T-helper 2 cell treated with Interferon-gamma antibody and Interleukin-4, amounts not matched to agents 5 μg/mL and 100 μg/mL, for 36 hours (primary cell): ENCODE results near the gene OR10A6.

Source experiments
- DNase-seq: peaks from one replicate; pipeline ENCODE4 v3.0.0; 2021; ENCODE audit warnings: low spot score
- H3K27ac Mint-ChIP-seq: one replicate; pipeline ENCODE4 v1.8.0; 2021; ENCODE audit warnings: mild to moderate bottlenecking, mixed read lengths
- H3K27me3 Mint-ChIP-seq: one replicate; pipeline ENCODE4 v1.8.0; 2021; ENCODE audit warnings: low read depth, mixed read lengths
- H3K36me3 Mint-ChIP-seq: one replicate; pipeline ENCODE4 v1.8.0; 2021; ENCODE audit warnings: low read depth, mixed read lengths
- H3K4me1 Mint-ChIP-seq: one replicate; pipeline ENCODE4 v1.8.0; 2021; ENCODE audit warnings: low read depth, mixed read lengths
- H3K4me3 Mint-ChIP-seq: one replicate; pipeline ENCODE4 v1.8.0; 2022; ENCODE audit warnings: mild to moderate bottlenecking, moderate library complexity, mixed read lengths
- H3K9me3 Mint-ChIP-seq: one replicate; pipeline ENCODE4 v1.8.0; 2021; ENCODE audit warnings: mixed read lengths

OR10A6 gene

GRCh38 chr11:7944123-7944522 lies 13.1 kb upstream of the OR10A6 start:
- Mint-ChIP-seq H3K4me1 (no peaks in the 10 kb centered on the region), H3K9me3 (peaks cover 17% of the 10 kb centered on the region), H3K36me3 (no peaks in the 10 kb centered on the region), H3K27ac (no peak overlapping the region), H3K27me3 (peaks cover 3% of the 10 kb centered on the region), H3K4me3 (no peak overlapping the region)
- DNase-seq: no peak

DNA sequence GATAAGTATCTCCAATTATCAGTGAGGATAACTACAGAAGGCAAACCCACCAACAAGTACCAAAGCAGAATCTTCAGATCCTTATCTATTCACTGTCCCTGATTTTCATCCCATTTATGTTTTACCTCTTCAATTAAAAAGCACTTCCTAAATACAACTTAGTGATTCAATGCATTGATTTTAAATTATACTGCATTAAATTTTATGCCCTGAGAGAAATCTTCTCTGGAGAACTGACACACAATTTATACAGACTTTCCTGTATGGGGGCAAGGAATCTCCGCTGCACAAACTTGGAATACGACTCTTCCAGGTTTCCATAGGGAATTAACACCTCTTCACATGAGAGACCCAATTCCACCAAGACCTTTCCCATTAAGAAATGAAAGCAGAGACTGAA lies 10.5 kb upstream of the OR10A6 start, which contains the start of gene OR10A3:
Gene OR10A3, minus strand, starts transcription at position 101 of the 400 bp plus-strand sequence. CDS start 2,188 bp downstream, outside the sequence.
- H3K27ac Mint-ChIP-seq: no peak within 1 kb of the TSS
- H3K36me3 Mint-ChIP-seq: no peaks in the 10 kb centered on the region
- H3K4me1 Mint-ChIP-seq: no peaks in the 10 kb centered on the region
- no peak within 1 kb of the TSS for H3K4me3 Mint-ChIP-seq
- DNase-seq: no peak
- peaks cover 17% of the 10 kb centered on the region for H3K9me3 Mint-ChIP-seq
- no peaks in the 10 kb centered on the region for H3K27me3 Mint-ChIP-seq

GRCh38 chr11:7941146-7941545 lies 10.1 kb upstream of the OR10A6 start:
- H3K27me3 Mint-ChIP-seq: no peaks in the 10 kb centered on the region
- peaks cover 17% of the 10 kb centered on the region for H3K9me3 Mint-ChIP-seq
- H3K27ac Mint-ChIP-seq: no peak overlapping the region
- no peaks in the 10 kb centered on the region for H3K36me3 Mint-ChIP-seq
- DNase-seq: no peak
- no peak overlapping the region for H3K4me3 Mint-ChIP-seq
- no peaks in the 10 kb centered on the region for H3K4me1 Mint-ChIP-seq

GRCh38 chr11:7936615-7937014 lies 5.5 kb upstream of the OR10A6 start:
- Mint-ChIP-seq H3K9me3 (no peaks in the 10 kb centered on the region), H3K27me3 (no peaks in the 10 kb centered on the region), H3K27ac (no peak overlapping the region), H3K4me3 (no peak overlapping the region), H3K36me3 (no peaks in the 10 kb centered on the region), H3K4me1 (no peaks in the 10 kb centered on the region)
- DNase-seq: no peak

GRCh38 chr11:7927635-7928034 lies 3.4 kb downstream of the OR10A6 start:
- no peaks in the 10 kb centered on the region for H3K27me3 Mint-ChIP-seq
- H3K9me3 Mint-ChIP-seq: no peaks in the 10 kb centered on the region
- no peak for DNase-seq
- no peaks in the 10 kb centered on the region for H3K36me3 Mint-ChIP-seq
- no peak overlapping the region for H3K27ac Mint-ChIP-seq
- H3K4me1 Mint-ChIP-seq: no peaks in the 10 kb centered on the region
- H3K4me3 Mint-ChIP-seq: no peak overlapping the region

- H3K27ac Mint-ChIP-seq: no peak overlapping the region
- H3K9me3 Mint-ChIP-seq: no peaks in the 10 kb centered on the region
Observed at GRCh38 chr11:7924536-7924935, 6.5 kb downstream of the OR10A6 start.

DNA sequence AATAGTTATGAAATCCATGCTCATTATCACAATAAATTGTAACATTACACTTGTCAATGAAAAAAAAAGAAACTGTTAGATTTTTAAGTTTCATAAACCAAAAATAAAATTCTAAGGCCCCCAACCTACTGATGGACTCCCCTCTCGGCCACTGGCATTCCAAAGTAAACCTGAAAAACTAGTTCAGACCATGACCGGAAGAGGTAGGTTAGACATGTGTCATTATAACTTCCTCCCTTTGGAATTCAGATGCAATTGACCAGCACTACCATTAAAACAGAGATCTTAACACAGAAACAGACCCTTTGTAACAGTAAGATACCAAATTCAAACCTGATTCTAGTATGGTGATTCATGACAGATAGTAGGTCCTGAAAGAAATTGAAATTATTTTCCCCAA lies 12.9 kb downstream of the OR10A6 start:
- no peaks in the 10 kb centered on the region for H3K4me1 Mint-ChIP-seq
- no peaks in the 10 kb centered on the region for H3K36me3 Mint-ChIP-seq
- H3K27me3 Mint-ChIP-seq: no peaks in the 10 kb centered on the region
- no peak overlapping the region for H3K4me3 Mint-ChIP-seq
- H3K9me3 Mint-ChIP-seq: no peaks in the 10 kb centered on the region
- H3K27ac Mint-ChIP-seq: no peak overlapping the region
- DNase-seq: no peak

More at GRCh38 chr11:7924536-7924935, 6.5 kb downstream of the OR10A6 start:
- Mint-ChIP-seq H3K4me3 (no peak overlapping the region), H3K36me3 (no peaks in the 10 kb centered on the region), H3K27me3 (no peaks in the 10 kb centered on the region), H3K4me1 (no peaks in the 10 kb centered on the region)
- DNase-seq: no peak

GRCh38 chr11:7911011-7911410 lies 20.1 kb downstream of the OR10A6 start:
- Mint-ChIP-seq H3K27ac (no peak overlapping the region), H3K4me1 (no peaks in the 10 kb centered on the region), H3K27me3 (peaks cover 7% of the 10 kb centered on the region), H3K36me3 (no peaks in the 10 kb centered on the region), H3K9me3 (no peaks in the 10 kb centered on the region), H3K4me3 (no peak overlapping the region)
- no peak for DNase-seq

GRCh38 chr11:7910286-7910788 lies 20.7 kb downstream of the OR10A6 start:
- Mint-ChIP-seq H3K9me3 (no peaks in the 10 kb centered on the region), H3K36me3 (no peaks in the 10 kb centered on the region), H3K4me3 (no peak overlapping the region), H3K27me3 (peaks cover 10% of the 10 kb centered on the region), H3K4me1 (no peaks in the 10 kb centered on the region), H3K27ac (no peak overlapping the region)
- DNase-seq: no peak

- no peak for DNase-seq
- Mint-ChIP-seq H3K27me3 (peaks cover 10% of the 10 kb centered on the region), H3K9me3 (no peaks in the 10 kb centered on the region), H3K36me3 (no peaks in the 10 kb centered on the region), H3K4me1 (no peaks in the 10 kb centered on the region), H3K4me3 (no peak overlapping the region), H3K27ac (no peak overlapping the region)
Observed at GRCh38 chr11:7909585-7910285, 21.3 kb downstream of the OR10A6 start.

DNA sequence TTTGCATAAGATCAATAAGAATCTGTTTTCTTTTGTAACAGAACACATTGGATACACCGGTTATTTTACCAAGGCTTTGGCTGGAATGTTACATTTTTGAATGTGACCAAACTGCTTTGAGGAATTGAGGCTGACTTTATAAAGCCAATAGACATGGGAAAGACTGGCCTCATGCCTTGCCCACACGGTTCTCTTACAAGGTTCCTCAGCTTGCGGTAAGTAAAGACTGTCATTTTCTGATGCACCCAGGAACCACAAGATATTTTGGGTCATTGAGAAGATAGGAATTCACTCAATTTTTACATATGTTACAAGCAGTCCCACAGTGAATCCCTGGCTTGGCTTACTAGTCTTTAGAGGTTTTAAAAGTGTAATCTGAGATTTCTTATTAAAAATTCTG lies 23.9 kb downstream of the OR10A6 start:
- no peaks in the 10 kb centered on the region for H3K36me3 Mint-ChIP-seq
- H3K9me3 Mint-ChIP-seq: no peaks in the 10 kb centered on the region
- H3K27ac Mint-ChIP-seq: no peak overlapping the region
- H3K4me1 Mint-ChIP-seq: no peaks in the 10 kb centered on the region
- H3K27me3 Mint-ChIP-seq: peaks cover 10% of the 10 kb centered on the region
- DNase-seq: no peak
- no peak overlapping the region for H3K4me3 Mint-ChIP-seq

DNA sequence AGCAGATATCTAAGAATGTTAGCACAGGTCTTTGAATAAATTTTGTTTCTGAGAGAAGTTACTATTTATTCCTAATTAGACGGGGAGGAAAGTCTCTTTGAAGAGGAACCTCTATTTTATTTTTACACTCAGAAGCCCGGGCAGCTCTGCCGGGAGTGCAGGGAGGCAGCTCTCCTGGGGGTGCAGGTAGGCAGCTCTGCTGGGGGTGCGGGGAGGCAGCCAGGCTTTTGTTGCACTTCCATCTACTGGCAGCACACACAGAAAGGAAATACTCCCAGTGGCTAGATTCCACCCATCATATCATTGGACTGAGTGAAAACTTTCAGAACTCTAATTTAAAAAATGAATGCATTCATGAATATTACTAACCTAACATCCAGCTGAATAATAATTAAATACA lies 24.6 kb downstream of the OR10A6 start:
- DNase-seq: no peak
- H3K27me3 Mint-ChIP-seq: peaks cover 13% of the 10 kb centered on the region
- no peak overlapping the region for H3K4me3 Mint-ChIP-seq
- H3K9me3 Mint-ChIP-seq: no peaks in the 10 kb centered on the region
- no peaks in the 10 kb centered on the region for H3K36me3 Mint-ChIP-seq
- no peak overlapping the region for H3K27ac Mint-ChIP-seq
- H3K4me1 Mint-ChIP-seq: no peaks in the 10 kb centered on the region

DNA sequence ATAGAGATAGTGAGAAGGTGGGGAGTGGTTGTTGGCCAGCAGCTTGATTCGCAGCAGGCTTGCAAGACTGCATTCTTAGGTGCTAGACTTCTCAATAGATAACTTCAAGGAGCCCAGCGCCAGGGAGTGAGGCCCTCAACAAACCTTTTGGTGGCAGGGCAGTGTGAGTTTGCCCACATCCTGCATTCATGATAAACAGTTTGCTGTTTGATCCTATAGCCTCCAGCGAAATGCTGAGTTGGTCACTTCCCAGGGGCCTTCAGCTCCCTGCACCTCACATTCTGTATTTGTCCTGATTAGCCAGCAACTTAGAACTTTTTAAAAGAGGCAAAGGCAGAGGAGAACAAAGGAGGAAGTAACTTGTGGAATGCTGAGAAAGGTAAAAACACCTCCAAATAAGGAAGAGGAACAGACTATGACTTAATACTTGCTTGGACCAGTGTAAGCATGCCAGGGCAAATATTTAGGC lies 25.1 kb downstream of the OR10A6 start:
- Mint-ChIP-seq H3K4me3 (no peak overlapping the region), H3K27ac (no peak overlapping the region), H3K4me1 (no peaks in the 10 kb centered on the region), H3K27me3 (peaks cover 13% of the 10 kb centered on the region), H3K9me3 (no peaks in the 10 kb centered on the region), H3K36me3 (no peaks in the 10 kb centered on the region)
- no peak for DNase-seq

GRCh38 chr11:7905549-7905948 lies 25.5 kb downstream of the OR10A6 start:
- Mint-ChIP-seq H3K4me3 (no peak overlapping the region), H3K9me3 (no peaks in the 10 kb centered on the region), H3K4me1 (no peaks in the 10 kb centered on the region), H3K27me3 (peaks cover 13% of the 10 kb centered on the region), H3K27ac (no peak overlapping the region), H3K36me3 (no peaks in the 10 kb centered on the region)
- DNase-seq: no peak

GRCh38 chr11:7904917-7905316 lies 26.2 kb downstream of the OR10A6 start:
- no peaks in the 10 kb centered on the region for H3K4me1 Mint-ChIP-seq
- H3K36me3 Mint-ChIP-seq: no peaks in the 10 kb centered on the region
- H3K27ac Mint-ChIP-seq: no peak overlapping the region
- DNase-seq: no peak
- peaks cover 11% of the 10 kb centered on the region for H3K27me3 Mint-ChIP-seq
- H3K4me3 Mint-ChIP-seq: no peak overlapping the region
- no peaks in the 10 kb centered on the region for H3K9me3 Mint-ChIP-seq
